Activated naive CD4-positive, alpha-beta T cell treated with anti-CD3 and anti-CD28 coated beads, Interleukin-2, amount 50 U/mL, for 24 hours (primary cell): ENCODE results near the gene UFM1.
A peak's percentile ranks its signal among the peaks of the same experiment; 100 is the strongest.
"Not testable (repeated sequence)": the region's sequence is repeated elsewhere in the genome, so short reads cannot be mapped to it uniquely, and the experiment has no call there.

Experiments
- H3K27ac Mint-ChIP-seq: one replicate; pipeline ENCODE4 v1.8.0; 2021; ENCODE audit warnings: mild to moderate bottlenecking, mixed read lengths
- H3K27me3 Mint-ChIP-seq: one replicate; pipeline ENCODE4 v1.8.0; 2021; ENCODE audit warnings: mixed read lengths
- H3K36me3 Mint-ChIP-seq: one replicate; pipeline ENCODE4 v1.8.0; 2021; ENCODE audit warnings: mixed read lengths
- H3K4me1 Mint-ChIP-seq: one replicate; pipeline ENCODE4 v1.8.0; 2021; ENCODE audit warnings: mixed read lengths
- H3K4me3 Mint-ChIP-seq: one replicate; pipeline ENCODE4 v1.8.0; 2021; ENCODE audit warnings: mild to moderate bottlenecking, mixed read lengths
- H3K9me3 Mint-ChIP-seq: one replicate; pipeline ENCODE4 v1.8.0; 2021; ENCODE audit warnings: mixed read lengths

The UFM1 gene

GRCh38 chr13:38350114-38350617 lies 515 bp downstream of the UFM1 start:
- Mint-ChIP-seq H3K27ac (peak overlapping the region; percentile 97), H3K27me3 (no peaks in the 10 kb centered on the region), H3K4me1 (peaks cover 52% of the 10 kb centered on the region), H3K36me3 (peaks cover 22% of the 10 kb centered on the region), H3K4me3 (peak overlapping the region; percentile 95), H3K9me3 (no peaks in the 10 kb centered on the region)

- H3K27me3 Mint-ChIP-seq = no peaks in the 10 kb centered on the region
- peak overlapping the region; percentile 74 for H3K27ac Mint-ChIP-seq
Measured at GRCh38 chr13:38355595-38356119, 6.0 kb downstream of the UFM1 start.

GRCh38 chr13:38358684-38359083 lies 9.0 kb downstream of the UFM1 start:
- Mint-ChIP-seq H3K9me3 (no peaks in the 10 kb centered on the region), H3K27ac (no peak overlapping the region), H3K4me1 (peaks cover 28% of the 10 kb centered on the region), H3K27me3 (no peaks in the 10 kb centered on the region), H3K4me3 (no peak overlapping the region), H3K36me3 (peaks cover 31% of the 10 kb centered on the region)

More at GRCh38 chr13:38355595-38356119, 6.0 kb downstream of the UFM1 start:
- Mint-ChIP-seq H3K9me3 (no peaks in the 10 kb centered on the region), H3K36me3 (peaks cover 30% of the 10 kb centered on the region), H3K4me1 (peaks cover 52% of the 10 kb centered on the region), H3K4me3 (peak overlapping the region; percentile 68)

GRCh38 chr13:38361542-38362262 lies 12.1 kb downstream of the UFM1 start:
- no peaks in the 10 kb centered on the region for H3K27me3 Mint-ChIP-seq
- peaks cover 14% of the 10 kb centered on the region for H3K4me1 Mint-ChIP-seq
- no peak overlapping the region for H3K4me3 Mint-ChIP-seq
- no peak overlapping the region for H3K27ac Mint-ChIP-seq
- H3K36me3 Mint-ChIP-seq = peaks cover 25% of the 10 kb centered on the region
- no peaks in the 10 kb centered on the region for H3K9me3 Mint-ChIP-seq

GRCh38 chr13:38363219-38363618 lies 13.6 kb downstream of the UFM1 start:
- Mint-ChIP-seq H3K4me1 (peaks cover 15% of the 10 kb centered on the region), H3K4me3 (no peak overlapping the region), H3K27me3 (no peaks in the 10 kb centered on the region), H3K9me3 (no peaks in the 10 kb centered on the region), H3K27ac (peak overlapping the region; percentile 46), H3K36me3 (peaks cover 22% of the 10 kb centered on the region)

GRCh38 chr13:38363746-38364145 lies 14.1 kb downstream of the UFM1 start:
- H3K4me1 Mint-ChIP-seq, H3K9me3 Mint-ChIP-seq, H3K27ac Mint-ChIP-seq, H3K4me3 Mint-ChIP-seq, H3K27me3 Mint-ChIP-seq: not testable (repeated sequence)
- H3K36me3 Mint-ChIP-seq = peaks cover 20% of the 10 kb centered on the region

- Mint-ChIP-seq H3K9me3 (no peaks in the 10 kb centered on the region), H3K4me1 (peaks cover 5% of the 10 kb centered on the region), H3K27me3 (peaks cover 1% of the 10 kb centered on the region), H3K36me3 (peaks cover 16% of the 10 kb centered on the region), H3K4me3 (no peak overlapping the region), H3K27ac (no peak overlapping the region)
Measured at GRCh38 chr13:38365661-38366060, 16.0 kb downstream of the UFM1 start.

GRCh38 chr13:38366954-38367645 lies 17.4 kb downstream of the UFM1 start:
- no peak overlapping the region for H3K27ac Mint-ChIP-seq
- H3K4me1 Mint-ChIP-seq = peaks cover 5% of the 10 kb centered on the region
- H3K4me3 Mint-ChIP-seq = no peak overlapping the region
- peaks cover 10% of the 10 kb centered on the region for H3K27me3 Mint-ChIP-seq
- H3K36me3 Mint-ChIP-seq = peaks cover 5% of the 10 kb centered on the region
- H3K9me3 Mint-ChIP-seq = peaks cover 9% of the 10 kb centered on the region

- Mint-ChIP-seq H3K36me3 (no peaks in the 10 kb centered on the region), H3K9me3 (peaks cover 9% of the 10 kb centered on the region), H3K4me3 (no peak overlapping the region), H3K27me3 (peaks cover 21% of the 10 kb centered on the region), H3K4me1 (peaks cover 5% of the 10 kb centered on the region), H3K27ac (no peak overlapping the region)
Measured at GRCh38 chr13:38369058-38369457, 19.4 kb downstream of the UFM1 start.

- H3K36me3 Mint-ChIP-seq, H3K9me3 Mint-ChIP-seq, H3K27ac Mint-ChIP-seq, H3K4me1 Mint-ChIP-seq, H3K4me3 Mint-ChIP-seq: not testable (repeated sequence)
- peaks cover 22% of the 10 kb centered on the region for H3K27me3 Mint-ChIP-seq
Measured at GRCh38 chr13:38370096-38370495, 20.4 kb downstream of the UFM1 start.

GRCh38 chr13:38372820-38373383 lies 23.3 kb downstream of the UFM1 start:
- Mint-ChIP-seq H3K4me1 (no peaks in the 10 kb centered on the region), H3K27me3 (peaks cover 22% of the 10 kb centered on the region), H3K4me3 (no peak overlapping the region), H3K9me3 (peaks cover 9% of the 10 kb centered on the region), H3K27ac (no peak overlapping the region), H3K36me3 (no peaks in the 10 kb centered on the region)

GRCh38 chr13:38376546-38376945 lies 26.9 kb downstream of the UFM1 start:
- H3K4me3 Mint-ChIP-seq = no peak overlapping the region
- H3K36me3 Mint-ChIP-seq = no peaks in the 10 kb centered on the region
- H3K27ac Mint-ChIP-seq = no peak overlapping the region
- no peaks in the 10 kb centered on the region for H3K4me1 Mint-ChIP-seq
- peaks cover 2% of the 10 kb centered on the region for H3K9me3 Mint-ChIP-seq
- peaks cover 19% of the 10 kb centered on the region for H3K27me3 Mint-ChIP-seq

- Mint-ChIP-seq H3K36me3 (no peaks in the 10 kb centered on the region), H3K4me3 (no peak overlapping the region), H3K9me3 (no peaks in the 10 kb centered on the region), H3K4me1 (no peaks in the 10 kb centered on the region), H3K27ac (no peak overlapping the region), H3K27me3 (peaks cover 6% of the 10 kb centered on the region)
Measured at GRCh38 chr13:38381890-38382289, 32.2 kb downstream of the UFM1 start.

- no peaks in the 10 kb centered on the region for H3K9me3 Mint-ChIP-seq
- H3K4me1 Mint-ChIP-seq = no peaks in the 10 kb centered on the region
- H3K27me3 Mint-ChIP-seq = peaks cover 10% of the 10 kb centered on the region
- H3K27ac Mint-ChIP-seq = no peak overlapping the region
- no peaks in the 10 kb centered on the region for H3K36me3 Mint-ChIP-seq
- no peak overlapping the region for H3K4me3 Mint-ChIP-seq
Measured at GRCh38 chr13:38382946-38383345, 33.3 kb downstream of the UFM1 start.

GRCh38 chr13:38384171-38384570 lies 34.5 kb downstream of the UFM1 start:
- Mint-ChIP-seq H3K9me3 (no peaks in the 10 kb centered on the region), H3K4me1 (no peaks in the 10 kb centered on the region), H3K27ac (no peak overlapping the region), H3K27me3 (peaks cover 8% of the 10 kb centered on the region), H3K36me3 (no peaks in the 10 kb centered on the region), H3K4me3 (no peak overlapping the region)
